Pancreas (tissue), 10 donors: ENCODE measurements around the gene LAMB1. TPM values are rescaled to one million over a fixed set of nuclear protein-coding genes. Genes with fewer than 3 reads are reported as not detected.

Experiments used
- ATAC-seq, 4 donors: fragments of 200-7000 bp; cut with Tn5 transposase; one replicate each; pipeline versions ENCODE4 v1.8.0 to v1.9.1; 2020; ENCODE audit warnings: mild to moderate bottlenecking in 4 of 4, moderate library complexity in 4 of 4
- DNase-seq, 6 donors: peaks; one replicate each; pipeline ENCODE4 v3.0.0-alpha.2; 2020
- FAIRE-seq: peaks from 2 replicates; lab custom pipeline; 2012; peaks lifted over from hg19 to GRCh38; lab: Jason Lieb, UNC
- H3K27ac ChIP-seq, 4 donors: fragments of 200-600 bp; sonication (generic); 1 replicate in 3 of 4; 2 replicates in 1 of 4; pipeline versions ENCODE4 v1.5.0 to v1.8.0; 2020
- H3K27me3 ChIP-seq, 4 donors: fragments of 200-600 bp; one replicate each; pipeline ENCODE4 v1.8.0; 2021
- H3K36me3 ChIP-seq, 3 donors: fragments of 200-600 bp; sonication (generic) in 1 of 3; one replicate each; pipeline versions ENCODE4 v1.5.0 to v1.8.0; 2020 to 2021
- H3K4me1 ChIP-seq, 3 donors: fragments of 200-600 bp; one replicate each; pipeline ENCODE4 v1.8.0; 2021
- H3K4me3 ChIP-seq, 4 donors: fragments of 200-600 bp; sonication (generic) in 2 of 4; one replicate each; pipeline versions ENCODE4 v1.5.0 to v1.8.0; 2020 to 2021
- H3K9me3 ChIP-seq, 4 donors: fragments of 200-600 bp; one replicate each; pipeline ENCODE4 v1.8.0; 2021
- CTCF ChIP-seq, 4 donors: fragments of 200-600 bp; sonication (generic) in 3 of 4; IDR thresholded peaks; one replicate each; pipeline versions ENCODE4 v1.5.0 to v1.8.0; 2021; ENCODE audit warnings: antibody characterized with exemption in 4 of 4
- WGBS, 2 donors: extraction: QIAGEN DNeasy Blood & Tissue Kit; methylation state at CpG; one replicate each; pipeline ENCODE4 v1.1.7; 2013; 5-methylcytosine and 5-hydroxymethylcytosine counted together
- intact Hi-C, 3 donors: fragments of 100-400 bp; cut with DNase I; formaldehyde crosslinking; loops; one replicate each; pipeline versions ENCODE4 v1.11.1 to v1.14.2; 2022
- polyA plus RNA-seq, 2 donors: library from polyadenylated mRNA; stranded (reverse); fragments of 200-250 nt; gene quantifications; one replicate each; pipeline ENCODE4 v1.2.3, GENCODE V29; 2013
- total RNA-seq, 6 donors: library from RNA; stranded (reverse); fragmentation: NEBNext Ultra II Directional in 4 of 6; extraction: Animal tissue kit (Norgen Biotek cat#: 25700) in 4 of 6; gene quantifications; one replicate each; pipeline versions ENCODE4 v1.2.1 to v1.2.4, GENCODE V29; 2021 to 2023
- donor health status: healthy with polysubstance abuse.
- donor health status: DM: no; HTN: no; CAD: no; lungs with moderate emphysema.
- donor health status: DM: no; HTN: no; CAD: no.
- donor health status: control.
- donor health status: control.
- donor health status: Bipolar disorder and iron deficiency.
- donor health status: DM: yes; HTN: yes; CAD: no.
- donor health status: DM: no; HTN: no; CAD: no.
- donor health status: DM: no; HTN: no; CAD: no.
- donor health status: DM: yes; HTN: yes; CAD: no.

The LAMB1 gene
- total and polyA plus RNA-seq, 8 donors, result 25.5 to 169 (median 106) TPM

- peak overlapping the region in 3 of 4 donors; percentile 12 to 23 (median 14) for H3K27ac ChIP-seq
- FAIRE-seq (no peak), ATAC-seq (peak; percentile 17 to 69 (median 52)), DNase-seq (peak in 3 of 6 donors; percentile 23 to 38 (median 32))
- intact Hi-C loops, result no loop called here
- peaks cover 18 to 41% (median 38%) of the 10 kb centered on the region in 3 donors for H3K4me1 ChIP-seq
- no peaks in the 10 kb centered on the region for H3K9me3 ChIP-seq
- no peak for TF ChIP-seq CTCF (IDR thresholded peaks at IDR 0.05)
- H3K4me3 ChIP-seq, result no peak overlapping the region
- 41 to 44% methylated on average over 14 of the region's 14 CpGs for whole genome bisulfite sequencing, 2 donors
- H3K36me3 ChIP-seq, result peaks cover 0 to 7% (median 6%) of the 10 kb centered on the region in 3 donors
- H3K27me3 ChIP-seq, result no peaks in the 10 kb centered on the region
Measured at GRCh38 chr7:107951172-107951787, 51.7 kb downstream of the LAMB1 start.

GRCh38 chr7:107949443-107949935 lies 53.5 kb downstream of the LAMB1 start:
- H3K27me3 ChIP-seq, result no peaks in the 10 kb centered on the region
- H3K4me1 ChIP-seq, result peaks cover 18 to 41% (median 38%) of the 10 kb centered on the region in 3 donors
- H3K9me3 ChIP-seq, result no peaks in the 10 kb centered on the region
- FAIRE-seq (no peak), ATAC-seq (peak in 1 of 4 donors; percentile 8), DNase-seq (no peak)
- H3K27ac ChIP-seq, result peak overlapping the region in 3 of 4 donors; percentile 0 to 62 (median 6)
- peaks cover 0 to 7% (median 4%) of the 10 kb centered on the region in 3 donors for H3K36me3 ChIP-seq
- H3K4me3 ChIP-seq, result no peak overlapping the region
- no peak for TF ChIP-seq CTCF (IDR thresholded peaks at IDR 0.05)
- WGBS, 2 donors, result 70 to 76% methylated on average over 1 of the region's 1 CpG
- intact Hi-C loops, result no loop called here

- TF ChIP-seq CTCF (IDR thresholded peaks at IDR 0.05), result no peak
- Histone ChIP-seq H3K27me3 (no peaks in the 10 kb centered on the region), H3K4me3 (no peak overlapping the region), H3K36me3 (peaks cover 0 to 3% (median 2%) of the 10 kb centered on the region in 3 donors), H3K4me1 (peaks cover 18 to 41% (median 38%) of the 10 kb centered on the region in 3 donors), H3K27ac (peak overlapping the region in 3 of 4 donors; percentile 0 to 62 (median 6)), H3K9me3 (no peaks in the 10 kb centered on the region)
- WGBS, 2 donors, result 49 to 51% methylated on average over 7 of the region's 7 CpGs
- ATAC-seq, result peak; percentile 21 to 64 (median 56)
- FAIRE-seq, result no peak
- no peak for DNase-seq
- intact Hi-C loops, result no loop called here
Measured at GRCh38 chr7:107948645-107949442, 54.1 kb downstream of the LAMB1 start.

GRCh38 chr7:107946881-107947280 lies 56.1 kb downstream of the LAMB1 start:
- ATAC-seq, result no peak
- no peak for DNase-seq
- intact Hi-C loops, result no loop called here
- no peak for FAIRE-seq
- H3K27me3 ChIP-seq, result no peaks in the 10 kb centered on the region
- peaks cover 0 to 13% (median 12%) of the 10 kb centered on the region in 3 donors for H3K36me3 ChIP-seq
- WGBS, 2 donors, result 88 to 91% methylated on average over 6 of the region's 6 CpGs
- TF ChIP-seq CTCF (IDR thresholded peaks at IDR 0.05), result no peak
- H3K4me1 ChIP-seq, result peaks cover 15 to 35% (median 35%) of the 10 kb centered on the region in 3 donors
- no peak overlapping the region for H3K4me3 ChIP-seq
- no peaks in the 10 kb centered on the region for H3K9me3 ChIP-seq
- H3K27ac ChIP-seq, result no peak overlapping the region
